Body of pancreas (tissue), 4 donors: ENCODE measurements around the gene ARHGEF39. TPM values are rescaled to one million over a fixed set of nuclear protein-coding genes. Genes with fewer than 3 reads are reported as not detected.
A peak's percentile ranks its signal among the peaks of the same experiment; 100 is the strongest.
"Not testable (repeated sequence)": the region's sequence is repeated elsewhere in the genome, so short reads cannot be mapped to it uniquely, and the experiment has no call there.

Experiments used
- ATAC-seq: fragments of 150-250 bp; one replicate; pipeline ENCODE4 v1.9.1; 2016
- DNase-seq, 4 donors: peaks; one replicate each; pipeline ENCODE4 v3.0.0-alpha.2; 2019
- H3K27ac ChIP-seq, 4 donors: fragments of 200-600 bp; sonication (generic); 1 replicate in 3 of 4; 2 replicates in 1 of 4; pipeline versions ENCODE4 v1.5.1 to v1.6.1; 2016 to 2019; ENCODE audit warnings: mild to moderate bottlenecking in 1 of 4, mixed read lengths in 1 of 4, moderate library complexity in 1 of 4
- H3K27me3 ChIP-seq, 2 donors: fragments of 200-600 bp; sonication (generic); one replicate each; pipeline ENCODE4 v1.6.0; 2016; ENCODE audit warnings: mild to moderate bottlenecking in 1 of 2
- H3K36me3 ChIP-seq, 2 donors: fragments of 200-600 bp; sonication (generic); replicated peaks in 1 of 2; 2 replicates each; pipeline ENCODE4 v1.5.1; 2016; ENCODE audit warnings: low read depth in 2 of 2; ENCODE audit not compliant: insufficient read depth in 1 of 2
- H3K4me1 ChIP-seq: fragments of 200-600 bp; sonication (generic); one replicate; pipeline ENCODE4 v1.6.0; 2016
- H3K4me3 ChIP-seq, 2 donors: fragments of 200-600 bp; sonication (generic); 1 replicate in 1 of 2; 2 replicates in 1 of 2; pipeline ENCODE4 v1.5.1; 2016 to 2019
- H3K9me3 ChIP-seq, 3 donors: fragments of 200-600 bp; sonication (generic); 1 replicate in 2 of 3; 2 replicates in 1 of 3; pipeline ENCODE4 v1.5.1; 2016
- POLR2A ChIP-seq, 3 donors: fragments of 450-650 bp; IDR thresholded peaks; one replicate each; pipeline ENCODE4 v1.6.1; 2016; ENCODE audit warnings: antibody characterized with exemption in 3 of 3, mild to moderate bottlenecking in 2 of 3
- WGBS, 2 donors: methylation state at CpG; one replicate each; pipeline ENCODE4 v1.1.5; 2017; 5-methylcytosine and 5-hydroxymethylcytosine counted together
- intact Hi-C: fragments of 100-400 bp; cut with DNase I; formaldehyde crosslinking; loops from one replicate; pipeline ENCODE4 v1.15.1; 2023
- total RNA-seq, 2 donors: library from RNA; depleted of rRNA; stranded (reverse); fragments of >200 nt; gene quantifications; one replicate each; pipeline ENCODE4 v1.1.0, GENCODE V29; 2016
- TF ChIP-seq, protein P1 (sequence below), 7 experiments: fragments of 450-650 bp in 4 of 7; fragments of 200-600 bp in 3 of 7; sonication (generic) in 3 of 7; IDR thresholded peaks; one replicate each; pipeline ENCODE4 v1.5.1; 2016 to 2019; ENCODE audit warnings: antibody characterized with exemption in 7 of 7

Gene ARHGEF39
- total RNA-seq, 2 donors from 2014 or later = 0.26 TPM; not detected in 1

DNA sequence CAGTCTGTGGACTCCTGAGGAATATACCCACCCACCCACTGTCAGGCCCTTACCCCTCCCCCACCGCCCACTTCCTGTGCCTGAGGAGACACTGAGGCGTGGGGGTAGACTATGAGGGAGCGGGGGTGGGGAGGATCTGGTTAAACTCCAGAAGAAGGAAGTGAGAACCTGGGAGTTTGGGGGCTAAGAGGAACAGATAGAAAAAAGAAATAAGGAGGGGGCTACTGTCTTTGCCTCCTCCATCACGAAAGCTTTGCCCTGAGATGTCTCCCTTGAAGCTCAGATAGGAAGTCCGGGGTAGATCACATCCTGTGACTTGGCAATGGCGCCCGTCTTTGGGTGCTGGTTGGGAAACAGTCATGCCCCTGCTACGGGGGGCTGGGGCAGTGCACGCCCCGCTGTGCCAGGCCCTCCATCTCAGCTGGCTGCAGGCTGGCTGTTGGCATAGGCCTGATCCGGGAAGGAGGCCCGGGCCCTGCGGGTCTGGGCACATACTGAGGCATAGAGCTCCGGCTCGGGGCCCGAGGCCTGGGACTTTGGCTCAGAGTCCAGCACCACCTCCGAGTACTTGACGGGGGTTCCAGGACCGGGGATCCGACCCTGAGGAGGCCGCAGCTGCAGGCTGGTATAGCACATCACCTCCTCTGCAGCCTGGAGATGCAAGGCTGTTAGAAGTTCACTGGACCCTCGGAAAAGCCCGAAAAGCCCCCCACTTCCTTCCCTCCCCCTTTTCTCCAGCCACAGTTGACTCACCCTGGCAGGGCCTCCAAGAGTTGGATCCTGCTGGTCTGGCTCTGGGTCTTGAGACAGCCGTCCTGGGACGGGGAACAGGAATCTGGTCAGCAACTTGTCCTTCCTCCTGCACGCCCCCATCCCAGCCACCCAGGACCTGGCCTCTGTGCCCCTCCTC is 15.3 kb downstream of the ARHGEF39 start:
- H3K36me3 ChIP-seq = no peaks in the 10 kb centered on the region
- no peaks in the 10 kb centered on the region for H3K27me3 ChIP-seq
- H3K4me1 ChIP-seq = peaks cover 16% of the 10 kb centered on the region
- H3K4me3 ChIP-seq = no peak overlapping the region
- ATAC-seq (no peak), DNase-seq (no peak)
- TF ChIP-seq, protein P1, sequence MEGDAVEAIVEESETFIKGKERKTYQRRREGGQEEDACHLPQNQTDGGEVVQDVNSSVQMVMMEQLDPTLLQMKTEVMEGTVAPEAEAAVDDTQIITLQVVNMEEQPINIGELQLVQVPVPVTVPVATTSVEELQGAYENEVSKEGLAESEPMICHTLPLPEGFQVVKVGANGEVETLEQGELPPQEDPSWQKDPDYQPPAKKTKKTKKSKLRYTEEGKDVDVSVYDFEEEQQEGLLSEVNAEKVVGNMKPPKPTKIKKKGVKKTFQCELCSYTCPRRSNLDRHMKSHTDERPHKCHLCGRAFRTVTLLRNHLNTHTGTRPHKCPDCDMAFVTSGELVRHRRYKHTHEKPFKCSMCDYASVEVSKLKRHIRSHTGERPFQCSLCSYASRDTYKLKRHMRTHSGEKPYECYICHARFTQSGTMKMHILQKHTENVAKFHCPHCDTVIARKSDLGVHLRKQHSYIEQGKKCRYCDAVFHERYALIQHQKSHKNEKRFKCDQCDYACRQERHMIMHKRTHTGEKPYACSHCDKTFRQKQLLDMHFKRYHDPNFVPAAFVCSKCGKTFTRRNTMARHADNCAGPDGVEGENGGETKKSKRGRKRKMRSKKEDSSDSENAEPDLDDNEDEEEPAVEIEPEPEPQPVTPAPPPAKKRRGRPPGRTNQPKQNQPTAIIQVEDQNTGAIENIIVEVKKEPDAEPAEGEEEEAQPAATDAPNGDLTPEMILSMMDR (IDR thresholded peaks at IDR 0.05) = no peak
- TF ChIP-seq POLR2A (IDR thresholded peaks at IDR 0.05) = no peak
- 76 to 82% methylated on average over 10 to 26 of the region's 26 CpGs for WGBS, 2 donors
- intact Hi-C loops = loop anchor here (5.0 kb wide), 1 partner anchor 83 kb away; the partner anchor contains the start of genes CREB3 and TLN1
- H3K9me3 ChIP-seq = no peaks in the 10 kb centered on the region
- no peak overlapping the region for H3K27ac ChIP-seq

DNA sequence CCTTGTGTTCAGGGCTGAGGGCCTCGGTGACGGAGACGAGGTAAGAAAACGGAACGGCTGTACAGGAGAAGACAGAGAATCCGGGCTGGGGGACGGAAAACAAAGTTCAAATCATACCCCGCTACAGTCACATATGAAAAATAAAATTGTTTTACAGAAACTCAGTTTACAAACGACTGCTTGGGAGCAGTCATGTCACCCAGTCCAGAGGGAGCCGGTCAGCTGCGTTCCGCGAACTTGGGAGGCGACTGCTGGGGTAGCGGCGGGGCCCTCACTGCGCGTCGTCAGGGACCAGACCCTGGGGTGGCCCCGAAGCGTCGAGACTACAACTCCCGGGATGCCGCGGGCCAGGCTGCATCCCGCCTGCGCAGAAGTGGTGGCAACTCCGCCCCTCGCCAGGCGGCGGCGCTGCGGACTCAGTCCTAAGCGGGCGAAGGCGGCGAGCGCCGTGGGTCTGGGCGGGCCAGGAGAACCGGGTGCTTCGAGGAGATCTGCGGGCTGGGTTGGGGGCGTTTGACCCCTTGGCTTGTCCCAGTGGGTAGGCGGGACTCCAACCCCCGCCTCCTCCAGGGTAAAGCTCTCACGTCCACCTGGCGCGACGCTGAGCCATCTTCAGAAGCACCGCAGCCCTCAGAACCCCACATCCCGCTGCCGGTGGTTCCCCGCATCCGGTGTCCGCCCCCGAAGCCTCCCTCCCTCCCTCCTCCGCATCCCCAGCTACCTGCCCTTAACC is 18.3 kb downstream of the ARHGEF39 start:
- no peaks in the 10 kb centered on the region for H3K36me3 ChIP-seq
- ATAC-seq (peak; percentile 98), DNase-seq (peak; percentile 93 to 94 (median 94))
- H3K4me1 ChIP-seq = peaks cover 11% of the 10 kb centered on the region
- H3K27me3 ChIP-seq = no peaks in the 10 kb centered on the region
- H3K27ac ChIP-seq = peak overlapping the region; percentile 68 to 94 (median 78)
- 0 to 1% methylated on average over 19 to 58 of the region's 58 CpGs for WGBS, 2 donors
- intact Hi-C loops = no loop called here
- peak; percentile 73 to 94 (median 93) for TF ChIP-seq POLR2A (IDR thresholded peaks at IDR 0.05)
- TF ChIP-seq, protein P1 (IDR thresholded peaks at IDR 0.05) = peak; percentile 82 to 99 (median 98)
- no peaks in the 10 kb centered on the region for H3K9me3 ChIP-seq
- peak overlapping the region; percentile 44 to 58 for H3K4me3 ChIP-seq

DNA sequence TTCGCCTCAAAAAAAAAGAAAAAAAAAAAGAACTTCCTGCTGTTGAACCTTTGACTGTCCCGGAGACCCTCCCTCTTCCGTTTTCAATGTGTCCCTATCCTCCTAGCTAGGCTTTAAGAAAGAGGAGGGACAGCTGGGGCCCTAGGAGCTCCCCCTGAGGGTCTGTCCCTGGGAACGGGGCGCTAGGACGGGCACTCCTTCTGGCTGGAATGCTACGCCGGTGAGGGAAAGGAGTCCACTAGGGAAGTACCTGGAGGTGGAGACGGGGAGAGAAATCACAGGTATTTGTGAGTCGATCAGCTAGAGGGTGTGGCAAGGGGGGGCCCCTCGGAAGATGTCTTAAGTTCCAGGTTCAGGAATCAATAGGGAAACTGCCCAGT is 18.9 kb downstream of the ARHGEF39 start:
- peak overlapping the region; percentile 68 to 94 (median 78) for H3K27ac ChIP-seq
- 1 to 2% methylated on average over 11 of the region's 11 CpGs for WGBS, 2 donors
- DNase-seq (peak; percentile 56 to 68 (median 67)), ATAC-seq (peak; percentile 65)
- no peaks in the 10 kb centered on the region for H3K36me3 ChIP-seq
- no peaks in the 10 kb centered on the region for H3K27me3 ChIP-seq
- peak overlapping the region; percentile 44 to 58 for H3K4me3 ChIP-seq
- no peaks in the 10 kb centered on the region for H3K9me3 ChIP-seq
- peaks cover 11% of the 10 kb centered on the region for H3K4me1 ChIP-seq
- intact Hi-C loops = no loop called here
- no peak for TF ChIP-seq POLR2A (IDR thresholded peaks at IDR 0.05)
- TF ChIP-seq, protein P1 (IDR thresholded peaks at IDR 0.05) = peak in 3 of 7 experiments; percentile 5 to 24 (median 23)

GRCh38 chr9:35645736-35646135 is 19.3 kb downstream of the ARHGEF39 start:
- intact Hi-C loops = not testable (repeated sequence)
- peak overlapping the region in 1 of 2 donors; percentile 58 for H3K4me3 ChIP-seq

DNA sequence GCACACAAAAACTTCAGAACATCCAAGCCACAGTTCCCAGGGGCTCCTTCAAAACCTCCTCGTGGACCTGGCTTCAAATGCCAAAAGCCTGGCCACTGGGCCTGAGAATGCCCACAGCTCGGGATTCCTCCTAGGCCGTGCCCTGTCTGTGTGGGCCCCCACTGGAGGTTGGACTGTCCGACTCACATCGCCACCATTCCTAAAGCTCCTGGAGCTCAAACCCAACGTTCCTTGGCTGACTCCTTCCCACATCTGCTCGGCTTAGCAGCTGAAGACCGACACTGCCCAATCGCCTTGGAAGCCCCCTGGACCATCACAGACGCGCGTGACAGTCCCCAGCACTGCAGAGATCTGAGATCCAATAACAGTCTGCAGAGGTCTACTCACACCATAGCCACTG is 21.9 kb downstream of the ARHGEF39 start:
- intact Hi-C loops = no loop called here
- H3K4me3 ChIP-seq = no peak overlapping the region
- no peaks in the 10 kb centered on the region for H3K9me3 ChIP-seq
- no peak for ATAC-seq
- peaks cover 11% of the 10 kb centered on the region for H3K4me1 ChIP-seq
- no peak for TF ChIP-seq POLR2A (IDR thresholded peaks at IDR 0.05)
- TF ChIP-seq, protein P1 (IDR thresholded peaks at IDR 0.05) = no peak
- 78 to 93% methylated on average over 2 to 12 of the region's 12 CpGs for WGBS, 2 donors
- H3K27ac ChIP-seq = no peak overlapping the region
- no peak for DNase-seq
- H3K36me3 ChIP-seq = no peaks in the 10 kb centered on the region
- no peaks in the 10 kb centered on the region for H3K27me3 ChIP-seq

More at GRCh38 chr9:35645736-35646135, 19.3 kb downstream of the ARHGEF39 start:
- Histone ChIP-seq H3K4me1 (peaks cover 11% of the 10 kb centered on the region), H3K27ac (peak overlapping the region in 3 of 4 donors; percentile 73 to 94 (median 82))
- DNase-seq, H3K27me3 ChIP-seq, ATAC-seq, H3K9me3 ChIP-seq, H3K36me3 ChIP-seq: not testable (repeated sequence)
- WGBS, 2 donors = 28 to 41% methylated on average over 10 of the region's 10 CpGs

- H3K36me3 ChIP-seq, H3K9me3 ChIP-seq, H3K4me3 ChIP-seq, intact Hi-C loops, H3K4me1 ChIP-seq, DNase-seq, ATAC-seq, H3K27me3 ChIP-seq: not testable (repeated sequence)
- 74 to 85% methylated on average over 3 of the region's 3 CpGs for WGBS, 2 donors
- H3K27ac ChIP-seq = peak overlapping the region in 1 of 4 donors; percentile 16
Observed at GRCh38 chr9:35641478-35641877, 23.5 kb downstream of the ARHGEF39 start.

DNA sequence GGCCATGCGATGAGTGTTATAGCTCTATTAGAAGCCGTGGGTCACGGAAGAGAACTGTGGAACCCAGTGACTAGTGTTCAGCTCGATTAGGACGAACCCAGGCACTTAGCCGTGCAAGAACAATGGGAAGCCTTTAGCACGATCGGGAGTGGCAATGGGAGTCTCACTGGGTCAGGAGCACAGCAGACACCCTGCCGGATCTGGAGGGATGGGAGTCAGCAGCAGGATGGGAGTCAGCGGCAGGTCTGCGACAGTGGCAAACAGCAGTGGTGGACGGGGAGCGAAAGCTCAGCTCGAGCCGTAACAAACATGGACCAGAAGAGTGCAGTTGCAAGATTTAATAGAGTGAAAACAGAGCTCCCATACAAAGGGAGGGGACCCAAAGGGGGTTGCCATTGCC is 24.6 kb downstream of the ARHGEF39 start:
- ATAC-seq, H3K27ac ChIP-seq, intact Hi-C loops, H3K36me3 ChIP-seq, H3K27me3 ChIP-seq, H3K4me3 ChIP-seq, DNase-seq, H3K9me3 ChIP-seq, H3K4me1 ChIP-seq: not testable (repeated sequence)
- 90 to 96% methylated on average over 15 of the region's 15 CpGs for WGBS, 2 donors
